Neural cell (in vitro differentiated cells): ENCODE data around the gene FCHSD2.

Experiments
- CTCF ChIP-seq: fragments of 450-650 bp; IDR thresholded peaks from 2 replicates; pipeline ENCODE4 v1.5.1; 2014; ENCODE audit warnings: antibody characterized with exemption, mild to moderate bottlenecking, moderate library complexity; ENCODE audit not compliant: poor library complexity, severe bottlenecking
- EP300 ChIP-seq: fragments of 450-650 bp; conservative IDR thresholded peaks from 2 replicates; pipeline ENCODE4 v1.6.1; 2014; ENCODE audit warnings: antibody characterized with exemption, mild to moderate bottlenecking, moderate library complexity; ENCODE audit not compliant: poor library complexity, severe bottlenecking

GRCh38 chr11:73151416-73151815, 9.3 kb upstream of the FCHSD2 start:
- TF ChIP-seq CTCF (no peak), EP300 (no peak)
